Measurements from ENCODE around the gene HS3ST3B1. TPM values are rescaled to one million over a fixed set of nuclear protein-coding genes. Genes with fewer than 3 reads are reported as not detected.

HS3ST3B1 gene
- total RNA-seq, 4 donors from 2014 or later: 1.5 to 5.3 (median 3.1) TPM; not detected in 1

- TF ChIP-seq CTCF (IDR thresholded peaks at IDR 0.05) (no peak), POLR2A (IDR thresholded peaks at IDR 0.05) (no peak)
- H3K9me3 ChIP-seq: no peaks in the 10 kb centered on the region
- no peak overlapping the region for H3K4me3 ChIP-seq
- no peaks in the 10 kb centered on the region for H3K4me1 ChIP-seq
- no peaks in the 10 kb centered on the region for H3K36me3 ChIP-seq
- no peak for DNase-seq
- intact Hi-C loops (cut with DNase I; ENCODE audit: low total_unique reads): no loop called here
- H3K27ac ChIP-seq: no peak overlapping the region
- H3K27me3 ChIP-seq: no peaks in the 10 kb centered on the region
These were observed 72.2 kb downstream of the HS3ST3B1 start for GRCh38 chr17:14372905-14373613.

GRCh38 chr17:14373614-14374259 is 72.9 kb downstream of the HS3ST3B1 start:
- Histone ChIP-seq H3K4me3 (no peak overlapping the region), H3K36me3 (no peaks in the 10 kb centered on the region), H3K9me3 (no peaks in the 10 kb centered on the region), H3K27me3 (no peaks in the 10 kb centered on the region), H3K4me1 (no peaks in the 10 kb centered on the region), H3K27ac (no peak overlapping the region)
- TF ChIP-seq POLR2A (IDR thresholded peaks at IDR 0.05) (no peak), CTCF (IDR thresholded peaks at IDR 0.05) (no peak)
- intact Hi-C loops (cut with DNase I; ENCODE audit: low total_unique reads): no loop called here
- DNase-seq: no peak

GRCh38 chr17:14374268-14374667 is 73.4 kb downstream of the HS3ST3B1 start:
- Histone ChIP-seq H3K27ac (no peak overlapping the region), H3K4me1 (no peaks in the 10 kb centered on the region), H3K36me3 (no peaks in the 10 kb centered on the region), H3K9me3 (no peaks in the 10 kb centered on the region), H3K27me3 (no peaks in the 10 kb centered on the region), H3K4me3 (no peak overlapping the region)
- DNase-seq: no peak
- intact Hi-C loops (cut with DNase I; ENCODE audit: low total_unique reads): no loop called here
- TF ChIP-seq CTCF (IDR thresholded peaks at IDR 0.05) (no peak), POLR2A (IDR thresholded peaks at IDR 0.05) (no peak)

- Histone ChIP-seq H3K27me3 (no peaks in the 10 kb centered on the region), H3K4me1 (no peaks in the 10 kb centered on the region), H3K4me3 (no peak overlapping the region), H3K27ac (no peak overlapping the region), H3K36me3 (no peaks in the 10 kb centered on the region), H3K9me3 (no peaks in the 10 kb centered on the region)
- DNase-seq: no peak
- TF ChIP-seq POLR2A (IDR thresholded peaks at IDR 0.05) (no peak), CTCF (IDR thresholded peaks at IDR 0.05) (no peak)
- intact Hi-C loops (cut with DNase I; ENCODE audit: low total_unique reads): no loop called here
These were observed 75.8 kb downstream of the HS3ST3B1 start for GRCh38 chr17:14376666-14377065.

- Histone ChIP-seq H3K27ac (no peak overlapping the region), H3K4me1 (no peaks in the 10 kb centered on the region), H3K4me3 (no peak overlapping the region), H3K27me3 (no peaks in the 10 kb centered on the region), H3K9me3 (no peaks in the 10 kb centered on the region), H3K36me3 (no peaks in the 10 kb centered on the region)
- DNase-seq: no peak
- intact Hi-C loops (cut with DNase I; ENCODE audit: low total_unique reads): no loop called here
- TF ChIP-seq POLR2A (IDR thresholded peaks at IDR 0.05) (no peak), CTCF (IDR thresholded peaks at IDR 0.05) (no peak)
These were observed 80.7 kb downstream of the HS3ST3B1 start for GRCh38 chr17:14381606-14382005.
